Measurements from ENCODE around the gene TRIM44. TPM values are rescaled to one million over a fixed set of nuclear protein-coding genes. Genes with fewer than 3 reads are reported as not detected.
A peak's percentile ranks its signal among the peaks of the same experiment; 100 is the strongest.

Gene TRIM44
- polyA plus RNA-seq, 4 donors: 8.9 to 35.4 (median 12.8) TPM

GRCh38 chr11:35809561-35809960 lies 147.0 kb downstream of the TRIM44 start:
- Histone ChIP-seq H3K27ac (ENCODE audit: low read depth in 1 of 3, low read length in 2 of 3) (no peak overlapping the region), H3K9me3 (ENCODE audit: control insufficient read depth in 2 of 2, insufficient read depth in 1 of 2, low read depth in 1 of 2, low read length in 1 of 2) (no peaks in the 10 kb centered on the region), H3K4me1 (ENCODE audit: control insufficient read depth in 3 of 3, insufficient read depth in 2 of 3, low read depth in 1 of 3, low read length in 2 of 3) (no peaks in the 10 kb centered on the region), H3K27me3 (ENCODE audit: control insufficient read depth in 3 of 3, insufficient read depth in 3 of 3, low read length in 3 of 3) (no peaks in the 10 kb centered on the region), H3K36me3 (ENCODE audit: control insufficient read depth in 3 of 3, insufficient read depth in 2 of 3, low read depth in 1 of 3, low read length in 3 of 3) (peaks cover 0 to 3% (median 2%) of the 10 kb centered on the region in 3 donors), H3K4me3 (ENCODE audit: low read depth in 1 of 3, low read length in 3 of 3) (no peak overlapping the region)
- DNase-seq (no peak), FAIRE-seq (no peak)
- WGBS, 3 donors: 73 to 83% (median 76%) methylated on average over 4 of the region's 4 CpGs

GRCh38 chr11:35810045-35810645 lies 147.6 kb downstream of the TRIM44 start:
- Histone ChIP-seq H3K4me3 (ENCODE audit: low read depth in 1 of 3, low read length in 3 of 3) (no peak overlapping the region), H3K9me3 (ENCODE audit: control insufficient read depth in 2 of 2, insufficient read depth in 1 of 2, low read depth in 1 of 2, low read length in 1 of 2) (no peaks in the 10 kb centered on the region), H3K4me1 (ENCODE audit: control insufficient read depth in 3 of 3, insufficient read depth in 2 of 3, low read depth in 1 of 3, low read length in 2 of 3) (peaks cover 0 to 6% (median 0%) of the 10 kb centered on the region in 3 donors), H3K36me3 (ENCODE audit: control insufficient read depth in 3 of 3, insufficient read depth in 2 of 3, low read depth in 1 of 3, low read length in 3 of 3) (peaks cover 0 to 3% (median 2%) of the 10 kb centered on the region in 3 donors), H3K27ac (ENCODE audit: low read depth in 1 of 3, low read length in 2 of 3) (no peak overlapping the region), H3K27me3 (ENCODE audit: control insufficient read depth in 3 of 3, insufficient read depth in 3 of 3, low read length in 3 of 3) (no peaks in the 10 kb centered on the region)
- FAIRE-seq (no peak), DNase-seq (no peak)
- 46 to 62% (median 49%) methylated on average over 2 of the region's 2 CpGs for whole genome bisulfite sequencing, 3 donors

GRCh38 chr11:35811783-35812182 lies 149.2 kb downstream of the TRIM44 start:
- FAIRE-seq (no peak), DNase-seq (no peak)
- 76 to 97% (median 79%) methylated on average over 2 of the region's 2 CpGs for WGBS, 3 donors
- Histone ChIP-seq H3K36me3 (ENCODE audit: control insufficient read depth in 3 of 3, insufficient read depth in 2 of 3, low read depth in 1 of 3, low read length in 3 of 3) (peaks cover 0 to 3% (median 0%) of the 10 kb centered on the region in 3 donors), H3K4me1 (ENCODE audit: control insufficient read depth in 3 of 3, insufficient read depth in 2 of 3, low read depth in 1 of 3, low read length in 2 of 3) (peaks cover 0 to 7% (median 0%) of the 10 kb centered on the region in 3 donors), H3K27ac (ENCODE audit: low read depth in 1 of 3, low read length in 2 of 3) (no peak overlapping the region), H3K9me3 (ENCODE audit: control insufficient read depth in 2 of 2, insufficient read depth in 1 of 2, low read depth in 1 of 2, low read length in 1 of 2) (no peaks in the 10 kb centered on the region), H3K4me3 (ENCODE audit: low read depth in 1 of 3, low read length in 3 of 3) (no peak overlapping the region), H3K27me3 (ENCODE audit: control insufficient read depth in 3 of 3, insufficient read depth in 3 of 3, low read length in 3 of 3) (no peaks in the 10 kb centered on the region)

GRCh38 chr11:35812828-35813227 lies 150.3 kb downstream of the TRIM44 start:
- WGBS, 3 donors: 72 to 90% (median 79%) methylated on average over 4 of the region's 4 CpGs

GRCh38 chr11:35814081-35814695 lies 151.6 kb downstream of the TRIM44 start:
- Histone ChIP-seq H3K9me3 (ENCODE audit: control insufficient read depth in 2 of 2, insufficient read depth in 1 of 2, low read depth in 1 of 2, low read length in 1 of 2) (no peaks in the 10 kb centered on the region), H3K4me1 (ENCODE audit: control insufficient read depth in 3 of 3, insufficient read depth in 2 of 3, low read depth in 1 of 3, low read length in 2 of 3) (peaks cover 0 to 7% (median 0%) of the 10 kb centered on the region in 3 donors), H3K27ac (ENCODE audit: low read depth in 1 of 3, low read length in 2 of 3) (no peak overlapping the region), H3K4me3 (ENCODE audit: low read depth in 1 of 3, low read length in 3 of 3) (no peak overlapping the region), H3K27me3 (ENCODE audit: control insufficient read depth in 3 of 3, insufficient read depth in 3 of 3, low read length in 3 of 3) (no peaks in the 10 kb centered on the region), H3K36me3 (ENCODE audit: control insufficient read depth in 3 of 3, insufficient read depth in 2 of 3, low read depth in 1 of 3, low read length in 3 of 3) (no peaks in the 10 kb centered on the region)
- 91 to 93% (median 92%) methylated on average over 7 of the region's 7 CpGs for WGBS, 3 donors
- DNase-seq: no peak
- no peak for FAIRE-seq

More at GRCh38 chr11:35812828-35813227, 150.3 kb downstream of the TRIM44 start:
- DNase-seq (no peak), FAIRE-seq (no peak)
- H3K27me3 ChIP-seq (ENCODE audit: control insufficient read depth in 3 of 3, insufficient read depth in 3 of 3, low read length in 3 of 3): no peaks in the 10 kb centered on the region
- peaks cover 0 to 7% (median 0%) of the 10 kb centered on the region in 3 donors for H3K4me1 ChIP-seq (ENCODE audit: control insufficient read depth in 3 of 3, insufficient read depth in 2 of 3, low read depth in 1 of 3, low read length in 2 of 3)
- peaks cover 0 to 3% (median 0%) of the 10 kb centered on the region in 3 donors for H3K36me3 ChIP-seq (ENCODE audit: control insufficient read depth in 3 of 3, insufficient read depth in 2 of 3, low read depth in 1 of 3, low read length in 3 of 3)
- no peaks in the 10 kb centered on the region for H3K9me3 ChIP-seq (ENCODE audit: control insufficient read depth in 2 of 2, insufficient read depth in 1 of 2, low read depth in 1 of 2, low read length in 1 of 2)
- H3K4me3 ChIP-seq (ENCODE audit: low read depth in 1 of 3, low read length in 3 of 3): no peak overlapping the region
- H3K27ac ChIP-seq (ENCODE audit: low read depth in 1 of 3, low read length in 2 of 3): no peak overlapping the region

- no peak for FAIRE-seq
- no peaks in the 10 kb centered on the region for H3K9me3 ChIP-seq (ENCODE audit: control insufficient read depth in 2 of 2, insufficient read depth in 1 of 2, low read depth in 1 of 2, low read length in 1 of 2)
- WGBS, 3 donors: 65 to 88% (median 80%) methylated on average over 3 of the region's 3 CpGs
- peak overlapping the region in 1 of 3 donors; percentile 17 for H3K27ac ChIP-seq (ENCODE audit: low read depth in 1 of 3, low read length in 2 of 3)
- no peaks in the 10 kb centered on the region for H3K36me3 ChIP-seq (ENCODE audit: control insufficient read depth in 3 of 3, insufficient read depth in 2 of 3, low read depth in 1 of 3, low read length in 3 of 3)
- peaks cover 0 to 7% (median 0%) of the 10 kb centered on the region in 3 donors for H3K4me1 ChIP-seq (ENCODE audit: control insufficient read depth in 3 of 3, insufficient read depth in 2 of 3, low read depth in 1 of 3, low read length in 2 of 3)
- no peak for DNase-seq
- no peak overlapping the region for H3K4me3 ChIP-seq (ENCODE audit: low read depth in 1 of 3, low read length in 3 of 3)
- no peaks in the 10 kb centered on the region for H3K27me3 ChIP-seq (ENCODE audit: control insufficient read depth in 3 of 3, insufficient read depth in 3 of 3, low read length in 3 of 3)
Observed at GRCh38 chr11:35814720-35815305, 152.2 kb downstream of the TRIM44 start.

GRCh38 chr11:35815556-35816315 lies 153.2 kb downstream of the TRIM44 start:
- no peaks in the 10 kb centered on the region for H3K27me3 ChIP-seq (ENCODE audit: control insufficient read depth in 3 of 3, insufficient read depth in 3 of 3, low read length in 3 of 3)
- WGBS, 3 donors: 77 to 90% (median 78%) methylated on average over 5 of the region's 5 CpGs
- peaks cover 0 to 7% (median 0%) of the 10 kb centered on the region in 3 donors for H3K4me1 ChIP-seq (ENCODE audit: control insufficient read depth in 3 of 3, insufficient read depth in 2 of 3, low read depth in 1 of 3, low read length in 2 of 3)
- FAIRE-seq (no peak), DNase-seq (no peak)
- H3K9me3 ChIP-seq (ENCODE audit: control insufficient read depth in 2 of 2, insufficient read depth in 1 of 2, low read depth in 1 of 2, low read length in 1 of 2): no peaks in the 10 kb centered on the region
- H3K4me3 ChIP-seq (ENCODE audit: low read depth in 1 of 3, low read length in 3 of 3): no peak overlapping the region
- H3K36me3 ChIP-seq (ENCODE audit: control insufficient read depth in 3 of 3, insufficient read depth in 2 of 3, low read depth in 1 of 3, low read length in 3 of 3): no peaks in the 10 kb centered on the region
- H3K27ac ChIP-seq (ENCODE audit: low read depth in 1 of 3, low read length in 2 of 3): no peak overlapping the region

- no peak overlapping the region for H3K27ac ChIP-seq (ENCODE audit: low read depth in 1 of 3, low read length in 2 of 3)
Observed at GRCh38 chr11:35820614-35821013, 158.0 kb downstream of the TRIM44 start.

More at GRCh38 chr11:35820614-35821013, 158.0 kb downstream of the TRIM44 start:
- no peak for FAIRE-seq
- peaks cover 0 to 5% (median 0%) of the 10 kb centered on the region in 3 donors for H3K4me1 ChIP-seq (ENCODE audit: control insufficient read depth in 3 of 3, insufficient read depth in 2 of 3, low read depth in 1 of 3, low read length in 2 of 3)
- H3K27me3 ChIP-seq (ENCODE audit: control insufficient read depth in 3 of 3, insufficient read depth in 3 of 3, low read length in 3 of 3): no peaks in the 10 kb centered on the region
- no peak for DNase-seq
- 82 to 94% (median 91%) methylated on average over 5 of the region's 5 CpGs for WGBS, 3 donors
- no peaks in the 10 kb centered on the region for H3K9me3 ChIP-seq (ENCODE audit: control insufficient read depth in 2 of 2, insufficient read depth in 1 of 2, low read depth in 1 of 2, low read length in 1 of 2)
- no peaks in the 10 kb centered on the region for H3K36me3 ChIP-seq (ENCODE audit: control insufficient read depth in 3 of 3, insufficient read depth in 2 of 3, low read depth in 1 of 3, low read length in 3 of 3)
- no peak overlapping the region for H3K4me3 ChIP-seq (ENCODE audit: low read depth in 1 of 3, low read length in 3 of 3)

Measured in small intestine (tissue), 7 donors.